ENCODE data around the gene STAT2. TPM values are rescaled to one million over a fixed set of nuclear protein-coding genes. Genes with fewer than 3 reads are reported as not detected.
A peak's percentile ranks its signal among the peaks of the same experiment; 100 is the strongest.

The STAT2 gene
- total and polyA plus RNA-seq, 10 of the 15 experiments (the other 5 are each of a cell fraction or from before 2014, with no cell fraction given): 16.9 to 106 (median 77.9) TPM

DNA sequence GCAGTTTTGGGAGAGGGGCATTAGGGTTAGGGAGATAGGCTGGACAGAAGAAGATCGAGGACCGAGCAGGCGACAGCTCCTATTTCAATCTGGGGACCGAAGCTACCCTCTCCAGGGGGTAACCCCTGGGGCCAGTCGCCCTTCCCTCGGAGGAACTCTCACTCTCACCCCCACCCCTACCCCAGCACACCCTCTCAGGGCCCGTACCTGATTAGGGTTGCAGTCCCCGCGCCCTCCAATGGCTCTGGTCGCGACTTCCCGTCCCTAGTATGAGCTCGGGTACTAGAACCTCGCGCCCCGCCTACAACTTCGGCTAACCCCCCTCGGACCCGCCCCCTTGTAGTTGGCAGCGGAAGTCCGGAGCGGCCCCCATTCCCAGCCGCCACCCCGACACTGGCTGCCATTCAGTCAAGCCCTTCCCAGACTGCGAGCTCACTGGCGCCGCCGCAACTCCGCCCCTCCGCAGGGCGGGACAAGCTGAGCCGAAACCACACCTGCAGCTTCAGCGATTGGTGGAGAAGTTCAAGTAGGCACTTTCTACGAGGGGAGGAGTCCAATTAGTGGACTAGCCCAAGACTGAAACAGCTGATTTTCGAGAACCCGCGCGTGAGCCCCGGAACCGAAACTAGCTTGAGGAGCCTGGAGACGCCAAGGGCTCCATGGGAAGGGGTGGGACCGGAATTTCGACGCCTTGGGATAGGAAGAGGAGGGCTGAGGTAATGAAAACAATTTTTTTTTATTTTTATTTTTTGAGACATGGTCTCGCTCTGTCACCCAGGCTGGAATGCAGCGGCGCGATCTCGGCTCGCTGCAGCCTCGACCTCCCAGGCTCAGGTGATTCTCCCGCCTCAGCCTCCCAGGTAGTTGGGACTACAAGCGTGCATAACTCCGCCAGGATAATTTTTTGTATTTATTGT lies at the start of gene STAT2 (continued):
- TF ChIP-seq ZNF24 (IDR thresholded peaks at IDR 0.05): no peak
- TF ChIP-seq, protein P1, sequence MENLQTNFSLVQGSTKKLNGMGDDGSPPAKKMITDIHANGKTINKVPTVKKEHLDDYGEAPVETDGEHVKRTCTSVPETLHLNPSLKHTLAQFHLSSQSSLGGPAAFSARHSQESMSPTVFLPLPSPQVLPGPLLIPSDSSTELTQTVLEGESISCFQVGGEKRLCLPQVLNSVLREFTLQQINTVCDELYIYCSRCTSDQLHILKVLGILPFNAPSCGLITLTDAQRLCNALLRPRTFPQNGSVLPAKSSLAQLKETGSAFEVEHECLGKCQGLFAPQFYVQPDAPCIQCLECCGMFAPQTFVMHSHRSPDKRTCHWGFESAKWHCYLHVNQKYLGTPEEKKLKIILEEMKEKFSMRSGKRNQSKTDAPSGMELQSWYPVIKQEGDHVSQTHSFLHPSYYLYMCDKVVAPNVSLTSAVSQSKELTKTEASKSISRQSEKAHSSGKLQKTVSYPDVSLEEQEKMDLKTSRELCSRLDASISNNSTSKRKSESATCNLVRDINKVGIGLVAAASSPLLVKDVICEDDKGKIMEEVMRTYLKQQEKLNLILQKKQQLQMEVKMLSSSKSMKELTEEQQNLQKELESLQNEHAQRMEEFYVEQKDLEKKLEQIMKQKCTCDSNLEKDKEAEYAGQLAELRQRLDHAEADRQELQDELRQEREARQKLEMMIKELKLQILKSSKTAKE (IDR thresholded peaks at IDR 0.05; ENCODE audit: low read depth, poor library complexity, severe bottlenecking): no peak
- TF ChIP-seq ZSCAN29 (IDR thresholded peaks at IDR 0.05): no peak
- peak; percentile 84; the same call in 1 of the 2 replicates for TF ChIP-seq ZBED1 (IDR thresholded peaks at IDR 0.05; ENCODE audit: borderline replicate concordance)
- peak; percentile 48; the same call in 1 of the 2 replicates for TF ChIP-seq GATAD2B (conservative IDR thresholded peaks at IDR 0.05; ENCODE audit: low read depth)
- TF ChIP-seq NFYA (IDR thresholded peaks at IDR 0.05; ENCODE audit: borderline replicate concordance, low read depth, low read length): no peak; the same call in 1 of the 2 replicates
- TF ChIP-seq SREBF1 (IDR thresholded peaks at IDR 0.05; ENCODE audit: low read length): peak; percentile 13; the same call in 1 of the 2 replicates
- TF ChIP-seq NBN (IDR thresholded peaks at IDR 0.05): peak; percentile 82
- no peak for TF ChIP-seq CHD4 (IDR thresholded peaks at IDR 0.05)
- peak; percentile 54; the same call in 1 of the 2 replicates for TF ChIP-seq RB1 (IDR thresholded peaks at IDR 0.05; ENCODE audit: borderline replicate concordance)
- TF ChIP-seq, protein P2, sequence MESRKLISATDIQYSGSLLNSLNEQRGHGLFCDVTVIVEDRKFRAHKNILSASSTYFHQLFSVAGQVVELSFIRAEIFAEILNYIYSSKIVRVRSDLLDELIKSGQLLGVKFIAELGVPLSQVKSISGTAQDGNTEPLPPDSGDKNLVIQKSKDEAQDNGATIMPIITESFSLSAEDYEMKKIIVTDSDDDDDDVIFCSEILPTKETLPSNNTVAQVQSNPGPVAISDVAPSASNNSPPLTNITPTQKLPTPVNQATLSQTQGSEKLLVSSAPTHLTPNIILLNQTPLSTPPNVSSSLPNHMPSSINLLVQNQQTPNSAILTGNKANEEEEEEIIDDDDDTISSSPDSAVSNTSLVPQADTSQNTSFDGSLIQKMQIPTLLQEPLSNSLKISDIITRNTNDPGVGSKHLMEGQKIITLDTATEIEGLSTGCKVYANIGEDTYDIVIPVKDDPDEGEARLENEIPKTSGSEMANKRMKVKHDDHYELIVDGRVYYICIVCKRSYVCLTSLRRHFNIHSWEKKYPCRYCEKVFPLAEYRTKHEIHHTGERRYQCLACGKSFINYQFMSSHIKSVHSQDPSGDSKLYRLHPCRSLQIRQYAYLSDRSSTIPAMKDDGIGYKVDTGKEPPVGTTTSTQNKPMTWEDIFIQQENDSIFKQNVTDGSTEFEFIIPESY (IDR thresholded peaks at IDR 0.05): no peak
- TF ChIP-seq RBBP5 (conservative IDR thresholded peaks at IDR 0.05): no peak
- TF ChIP-seq LARP7 (IDR thresholded peaks at IDR 0.05): no peak; the same call in 1 of the 2 replicates
- no peak for TF ChIP-seq WRNIP1 (IDR thresholded peaks at IDR 0.05; ENCODE audit: borderline replicate concordance, low read depth, low read length)
- peak; percentile 69 for TF ChIP-seq RUNX3 (IDR thresholded peaks at IDR 0.05; ENCODE audit: low read length)
- TF ChIP-seq POLR2A (IDR thresholded peaks at IDR 0.05; ENCODE audit: low read depth, low read length): peak; percentile 90
- TF ChIP-seq SIN3A (IDR thresholded peaks at IDR 0.05; ENCODE audit: low read depth, low read length): peak; percentile 75; the same call in 1 of the 2 replicates
- TF ChIP-seq ETV6 (conservative IDR thresholded peaks at IDR 0.05 in 1 of 2, IDR thresholded peaks at IDR 0.05 in 1 of 2; ENCODE audit: borderline replicate concordance in 1 of 2, low read depth in 1 of 2): peak in 1 of 2 experiments; percentile 50; a peak in 1 of 4 replicates
- TF ChIP-seq, protein P3, sequence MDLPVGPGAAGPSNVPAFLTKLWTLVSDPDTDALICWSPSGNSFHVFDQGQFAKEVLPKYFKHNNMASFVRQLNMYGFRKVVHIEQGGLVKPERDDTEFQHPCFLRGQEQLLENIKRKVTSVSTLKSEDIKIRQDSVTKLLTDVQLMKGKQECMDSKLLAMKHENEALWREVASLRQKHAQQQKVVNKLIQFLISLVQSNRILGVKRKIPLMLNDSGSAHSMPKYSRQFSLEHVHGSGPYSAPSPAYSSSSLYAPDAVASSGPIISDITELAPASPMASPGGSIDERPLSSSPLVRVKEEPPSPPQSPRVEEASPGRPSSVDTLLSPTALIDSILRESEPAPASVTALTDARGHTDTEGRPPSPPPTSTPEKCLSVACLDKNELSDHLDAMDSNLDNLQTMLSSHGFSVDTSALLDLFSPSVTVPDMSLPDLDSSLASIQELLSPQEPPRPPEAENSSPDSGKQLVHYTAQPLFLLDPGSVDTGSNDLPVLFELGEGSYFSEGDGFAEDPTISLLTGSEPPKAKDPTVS (IDR thresholded peaks at IDR 0.05; ENCODE audit: low read depth, low read length): peak; percentile 74; the same call in 1 of the 2 replicates
- TF ChIP-seq ZNF622 (IDR thresholded peaks at IDR 0.05): no peak
- TF ChIP-seq, protein P4, sequence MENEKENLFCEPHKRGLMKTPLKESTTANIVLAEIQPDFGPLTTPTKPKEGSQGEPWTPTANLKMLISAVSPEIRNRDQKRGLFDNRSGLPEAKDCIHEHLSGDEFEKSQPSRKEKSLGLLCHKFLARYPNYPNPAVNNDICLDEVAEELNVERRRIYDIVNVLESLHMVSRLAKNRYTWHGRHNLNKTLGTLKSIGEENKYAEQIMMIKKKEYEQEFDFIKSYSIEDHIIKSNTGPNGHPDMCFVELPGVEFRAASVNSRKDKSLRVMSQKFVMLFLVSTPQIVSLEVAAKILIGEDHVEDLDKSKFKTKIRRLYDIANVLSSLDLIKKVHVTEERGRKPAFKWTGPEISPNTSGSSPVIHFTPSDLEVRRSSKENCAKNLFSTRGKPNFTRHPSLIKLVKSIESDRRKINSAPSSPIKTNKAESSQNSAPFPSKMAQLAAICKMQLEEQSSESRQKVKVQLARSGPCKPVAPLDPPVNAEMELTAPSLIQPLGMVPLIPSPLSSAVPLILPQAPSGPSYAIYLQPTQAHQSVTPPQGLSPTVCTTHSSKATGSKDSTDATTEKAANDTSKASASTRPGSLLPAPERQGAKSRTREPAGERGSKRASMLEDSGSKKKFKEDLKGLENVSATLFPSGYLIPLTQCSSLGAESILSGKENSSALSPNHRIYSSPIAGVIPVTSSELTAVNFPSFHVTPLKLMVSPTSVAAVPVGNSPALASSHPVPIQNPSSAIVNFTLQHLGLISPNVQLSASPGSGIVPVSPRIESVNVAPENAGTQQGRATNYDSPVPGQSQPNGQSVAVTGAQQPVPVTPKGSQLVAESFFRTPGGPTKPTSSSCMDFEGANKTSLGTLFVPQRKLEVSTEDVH (IDR thresholded peaks at IDR 0.05; ENCODE audit: low read depth, partially characterized antibody): peak; percentile 72
- no peak for TF ChIP-seq ESRRA (IDR thresholded peaks at IDR 0.05; ENCODE audit: low read length)
- TF ChIP-seq POLR2AphosphoS2 (IDR thresholded peaks at IDR 0.05; ENCODE audit: low read depth, low read length): peak; percentile 80

All from GM12878 (cell line).